ENCODE measurements around the gene ARFGAP3.

Gene ARFGAP3

DNA sequence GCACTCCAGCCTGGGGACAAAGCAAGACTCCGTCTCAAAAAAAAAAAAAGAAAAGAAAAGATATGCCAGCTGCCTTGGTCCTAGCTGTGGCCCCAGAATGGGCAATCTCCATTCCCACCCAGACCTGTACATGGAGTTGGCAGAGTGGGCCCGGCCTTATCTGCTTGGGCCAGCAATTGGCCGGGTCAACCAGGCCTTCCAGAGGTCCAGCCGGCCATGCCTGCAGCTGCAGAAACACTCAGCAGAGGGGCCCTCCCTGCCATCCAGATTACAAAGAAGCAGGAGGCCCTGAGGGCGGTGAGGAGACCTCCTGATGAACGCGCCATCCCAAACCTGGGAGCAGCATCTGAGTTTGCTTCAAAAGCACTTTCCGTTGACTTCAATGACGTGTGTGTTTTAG, 26.9 kb upstream of the ARFGAP3 start:
- DNase-seq (ENCODE audit: low read depth): no peak

DNA sequence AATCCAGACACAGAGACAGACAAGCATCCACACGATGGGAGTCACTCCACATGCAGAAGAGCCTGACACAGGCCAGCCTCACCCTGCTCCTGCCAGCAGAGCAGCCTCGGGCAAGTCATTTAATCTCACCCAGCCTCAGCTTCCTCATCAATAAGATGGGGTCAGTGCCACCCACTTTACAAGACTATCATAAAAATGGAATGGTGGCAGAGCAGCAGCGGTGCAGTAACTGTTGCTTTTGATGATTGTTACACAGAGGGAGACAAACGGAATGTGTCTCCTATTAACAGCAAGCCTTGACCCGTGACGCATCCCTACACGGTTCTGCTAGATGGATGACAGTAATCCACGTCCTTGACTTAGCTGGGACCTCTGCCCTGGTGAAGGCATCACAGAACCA, 26.0 kb upstream of the ARFGAP3 start:
- DNase-seq (ENCODE audit: low read depth): no peak

- DNase-seq (ENCODE audit: low read depth): no peak
These were observed 25.0 kb upstream of the ARFGAP3 start for GRCh38 chr22:42881982-42882656.

GRCh38 chr22:42881298-42881697, 24.2 kb upstream of the ARFGAP3 start:
- DNase-seq (ENCODE audit: low read depth): no peak

- DNase-seq (ENCODE audit: low read depth): no peak
These were observed 23.7 kb upstream of the ARFGAP3 start for GRCh38 chr22:42880815-42881214.

DNA sequence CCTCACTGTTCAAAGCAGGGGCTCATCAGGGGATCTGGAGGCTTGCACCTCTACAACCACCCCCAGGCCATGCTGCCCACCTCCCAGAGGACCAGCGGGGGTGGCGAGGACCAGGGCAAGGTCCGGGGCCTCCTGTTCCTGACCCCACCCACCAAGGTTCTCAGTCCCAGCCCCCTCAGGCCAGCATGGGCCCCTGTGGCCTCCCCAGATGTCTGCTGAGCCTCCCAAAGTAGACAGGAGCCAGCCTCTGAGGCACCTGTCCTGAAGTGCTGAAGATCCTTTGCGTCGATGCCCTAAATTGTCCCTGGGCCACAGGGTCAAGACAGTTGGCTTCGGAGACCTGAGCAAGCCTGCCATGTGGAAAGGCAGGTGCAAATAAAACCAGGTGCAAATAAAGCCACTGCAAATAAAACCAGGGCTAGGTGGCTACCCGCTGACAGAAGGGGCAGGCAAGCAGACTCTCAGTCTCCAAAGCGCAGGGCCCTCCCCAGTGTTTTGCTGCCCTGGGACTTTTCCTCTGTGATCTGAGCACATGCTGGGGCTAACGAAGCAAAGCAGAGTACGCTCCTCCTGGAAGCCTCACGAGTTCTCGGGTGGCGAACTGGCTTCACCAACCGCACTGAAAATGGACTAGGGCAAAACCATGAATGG, 22.4 kb upstream of the ARFGAP3 start:
- DNase-seq (ENCODE audit: low read depth): no peak

- DNase-seq (ENCODE audit: low read depth): no peak
These were observed 21.7 kb upstream of the ARFGAP3 start for GRCh38 chr22:42878561-42879305.

DNA sequence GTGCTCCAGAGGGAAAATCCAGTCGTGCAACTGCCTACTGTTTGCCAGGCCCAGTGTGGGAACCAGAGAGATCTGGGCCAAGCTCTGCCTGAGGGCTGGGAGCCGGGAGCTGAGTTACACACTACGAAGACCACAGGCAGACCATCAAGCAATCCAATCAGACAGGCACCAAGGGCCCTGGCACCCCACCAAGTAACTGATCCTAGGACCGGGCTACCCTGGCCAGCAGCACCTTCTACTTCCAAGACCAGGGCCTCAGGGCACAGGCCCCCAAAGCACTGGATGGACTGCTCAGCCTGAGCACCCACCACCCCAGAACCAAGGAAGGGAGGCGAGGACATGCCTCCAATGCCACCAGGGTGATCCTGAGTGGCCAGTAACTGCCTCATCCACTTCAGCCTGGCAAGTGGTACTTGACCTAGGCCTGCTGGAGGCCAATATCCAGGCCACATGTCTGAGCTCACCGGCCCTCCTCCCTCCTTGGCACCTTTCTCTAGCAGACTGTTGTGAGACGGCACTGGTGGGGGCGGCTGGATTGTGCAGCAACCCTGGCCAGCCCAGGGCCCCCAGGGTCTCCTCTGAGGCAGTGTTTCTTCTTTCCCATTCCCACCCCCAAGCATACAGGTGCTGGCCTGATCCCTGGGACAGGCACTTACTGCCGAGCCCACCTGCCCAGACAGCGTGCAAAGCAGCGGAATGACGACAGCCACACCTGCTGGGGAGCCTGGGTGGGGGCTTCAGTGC, 20.7 kb upstream of the ARFGAP3 start:
- DNase-seq (ENCODE audit: low read depth): no peak

DNA sequence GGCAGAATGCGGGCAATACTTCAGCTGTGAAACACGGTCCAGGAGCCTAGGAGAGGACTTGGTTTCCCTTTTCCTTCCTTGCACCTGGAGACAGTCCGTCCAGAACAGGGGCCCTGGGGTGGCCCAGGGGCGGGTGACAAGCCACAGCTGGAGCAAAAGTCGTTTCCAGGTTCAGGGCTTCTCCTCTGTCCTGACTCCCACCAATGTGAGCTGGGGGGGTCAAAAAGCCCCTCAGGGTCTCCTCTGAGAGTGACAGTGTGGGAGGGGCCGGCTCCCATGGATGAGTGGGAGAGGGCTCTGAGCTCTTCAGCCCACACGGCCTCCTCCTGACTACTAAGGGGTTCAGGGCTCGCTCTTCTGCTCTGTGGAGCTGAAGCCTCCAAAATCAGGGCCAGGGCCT, 20.1 kb upstream of the ARFGAP3 start:
- DNase-seq (ENCODE audit: low read depth): no peak

DNA sequence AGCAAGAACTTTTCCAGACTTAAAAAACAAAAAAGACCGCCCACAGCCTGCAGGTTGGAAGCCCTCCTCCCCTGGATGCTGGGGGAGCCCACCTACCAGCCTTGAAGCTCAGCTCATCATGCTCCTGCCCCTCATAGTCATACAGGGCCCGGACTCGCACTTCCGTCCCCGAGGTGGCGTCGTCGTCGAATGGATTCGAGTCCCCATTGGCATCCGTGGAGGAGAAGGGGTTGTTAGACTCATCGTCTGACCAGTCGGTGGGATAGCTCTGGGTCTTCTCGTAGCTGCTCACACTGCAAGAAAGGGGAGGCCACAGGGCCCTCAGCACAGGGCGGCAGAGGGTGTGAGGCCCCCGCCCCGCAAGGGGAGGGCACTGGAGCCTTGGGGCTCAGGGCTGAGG, 19.0 kb upstream of the ARFGAP3 start:
- DNase-seq (ENCODE audit: low read depth): no peak

DNA sequence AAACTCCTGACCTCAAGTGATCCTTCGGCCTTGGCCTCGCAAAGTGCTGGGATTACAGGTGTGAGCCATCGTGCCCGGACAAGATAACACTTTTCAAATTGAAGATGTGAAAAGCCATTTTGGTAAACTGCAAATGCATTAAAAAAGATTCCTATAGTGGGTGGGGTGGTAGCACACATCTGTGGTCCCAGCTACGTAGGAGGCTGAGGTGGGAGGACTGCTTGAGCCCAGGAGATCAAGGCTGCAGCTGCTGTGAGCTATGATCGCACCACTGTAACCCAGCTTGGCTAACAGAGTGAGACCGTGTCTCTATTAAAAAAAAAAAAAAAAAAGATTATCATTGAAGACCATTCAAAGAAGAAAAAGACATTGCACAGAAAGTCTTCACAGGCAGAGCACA, 16.9 kb upstream of the ARFGAP3 start:
- no peak for DNase-seq (ENCODE audit: low read depth)

DNA sequence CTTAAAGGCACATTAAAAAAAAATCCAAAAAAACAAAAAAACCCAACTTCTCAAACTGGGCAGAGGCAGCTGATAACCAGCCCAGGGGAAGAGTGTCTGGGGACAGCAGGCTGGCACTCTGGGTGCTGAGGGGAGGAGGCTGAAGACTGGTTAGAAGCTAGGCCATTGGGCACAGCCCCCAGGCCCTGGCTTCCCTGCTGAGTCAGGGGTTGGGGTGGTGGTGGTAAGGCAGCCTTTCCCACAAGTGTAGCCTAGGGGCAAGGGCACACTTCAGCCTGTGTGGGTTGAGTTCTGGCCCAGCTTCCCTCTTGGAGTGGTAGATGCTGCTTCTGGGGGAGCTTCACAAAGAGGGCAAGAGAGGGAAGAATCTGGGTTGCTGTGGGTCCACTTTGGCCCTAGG, 16.3 kb upstream of the ARFGAP3 start:
- DNase-seq (ENCODE audit: low read depth): no peak

DNA sequence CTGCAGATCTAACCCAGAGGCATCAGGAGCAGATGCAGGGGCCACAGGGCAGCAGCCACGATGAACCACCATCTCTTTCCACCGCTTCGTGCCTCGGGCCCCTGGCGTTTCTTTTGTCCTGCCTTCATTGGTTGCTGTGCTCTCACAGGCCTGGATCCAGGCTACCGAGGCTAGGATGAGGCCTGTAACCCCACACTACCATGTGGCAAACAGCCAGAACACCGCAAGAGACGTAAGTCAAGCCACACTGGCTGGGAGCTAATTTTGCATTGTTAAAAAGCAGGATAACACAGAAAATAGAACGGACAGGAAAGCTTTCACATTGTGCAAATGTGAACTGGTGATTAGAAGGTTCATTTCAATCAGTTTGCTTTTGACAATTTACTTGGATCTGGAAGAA, 15.7 kb upstream of the ARFGAP3 start:
- DNase-seq (ENCODE audit: low read depth): no peak

GRCh38 chr22:42871146-42872050, 14.3 kb upstream of the ARFGAP3 start:
- no peak for DNase-seq (ENCODE audit: low read depth)

DNA sequence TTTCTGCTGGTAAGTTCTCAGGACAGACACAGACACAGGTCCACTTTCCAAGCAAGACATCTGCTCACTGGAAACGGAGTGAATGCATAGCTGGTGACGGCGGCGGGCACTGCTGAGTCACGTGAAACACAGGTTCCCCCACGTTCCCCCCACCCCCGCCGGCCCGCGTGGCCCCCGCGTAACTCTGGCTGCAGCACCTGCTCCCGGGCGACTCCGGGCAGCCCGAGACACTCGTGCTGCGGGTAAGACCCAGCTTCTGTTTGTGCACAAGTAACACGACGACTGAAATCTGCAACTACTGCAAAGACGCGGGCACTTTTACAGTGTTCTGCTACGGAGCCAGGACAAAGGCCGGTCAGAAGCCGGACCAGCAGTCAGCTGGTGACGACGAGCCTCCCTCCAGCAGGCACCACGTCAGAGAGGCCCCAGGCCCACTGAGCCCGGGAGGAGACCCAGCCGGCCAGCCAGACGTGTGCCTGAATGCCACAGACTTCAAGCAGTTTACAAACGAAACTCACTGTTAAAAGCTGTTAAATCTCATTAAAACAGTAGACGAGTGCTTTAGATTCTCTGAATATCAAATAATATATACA, 12.9 kb upstream of the ARFGAP3 start:
- DNase-seq (ENCODE audit: low read depth): no peak

DNA sequence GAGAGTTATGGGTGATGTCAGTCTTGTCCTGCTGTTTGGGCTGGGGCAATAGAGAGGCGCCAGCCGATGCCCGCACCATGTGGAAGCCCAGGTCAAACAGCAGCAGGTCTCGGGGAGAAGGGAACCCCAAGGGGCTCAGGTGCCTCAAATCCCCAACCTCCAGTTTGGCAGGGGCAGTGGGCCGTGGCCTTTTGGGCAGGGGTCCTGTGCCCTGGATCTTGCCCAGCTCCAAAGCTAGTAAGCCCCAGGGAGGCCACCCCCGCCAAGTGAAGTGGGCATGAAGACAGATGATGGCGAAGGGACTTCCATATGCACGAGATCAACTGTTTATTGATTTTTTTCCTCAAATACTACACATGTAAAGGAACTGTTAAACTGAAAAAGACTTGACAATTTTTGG, 12.4 kb upstream of the ARFGAP3 start:
- DNase-seq (ENCODE audit: low read depth): no peak

DNA sequence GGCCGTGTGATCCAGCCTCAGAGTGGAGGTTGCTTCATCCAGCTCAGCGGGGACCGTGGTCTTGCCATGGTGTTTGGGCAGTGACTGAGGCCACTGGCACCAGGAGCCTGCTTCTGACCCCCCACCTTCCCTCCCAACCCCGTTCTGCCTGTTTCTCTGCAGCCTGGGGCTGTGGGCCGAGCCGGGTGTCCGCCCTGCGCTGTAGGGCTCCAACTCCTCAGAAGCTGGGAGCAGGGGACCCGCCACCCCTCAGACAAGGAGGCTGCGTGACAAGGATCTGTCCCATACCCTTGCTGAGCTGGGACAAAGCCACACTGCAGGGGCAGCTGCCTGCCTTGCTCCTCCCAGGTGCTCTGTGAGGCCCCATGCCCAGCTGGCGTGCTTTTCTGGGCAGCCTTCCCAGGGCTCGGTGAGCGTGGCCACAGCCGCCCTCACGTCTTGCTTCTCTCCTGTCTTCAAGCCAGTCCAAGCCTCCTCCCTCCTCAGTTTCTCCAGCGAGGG, 11.7 kb upstream of the ARFGAP3 start:
- no peak for DNase-seq (ENCODE audit: low read depth)

DNA sequence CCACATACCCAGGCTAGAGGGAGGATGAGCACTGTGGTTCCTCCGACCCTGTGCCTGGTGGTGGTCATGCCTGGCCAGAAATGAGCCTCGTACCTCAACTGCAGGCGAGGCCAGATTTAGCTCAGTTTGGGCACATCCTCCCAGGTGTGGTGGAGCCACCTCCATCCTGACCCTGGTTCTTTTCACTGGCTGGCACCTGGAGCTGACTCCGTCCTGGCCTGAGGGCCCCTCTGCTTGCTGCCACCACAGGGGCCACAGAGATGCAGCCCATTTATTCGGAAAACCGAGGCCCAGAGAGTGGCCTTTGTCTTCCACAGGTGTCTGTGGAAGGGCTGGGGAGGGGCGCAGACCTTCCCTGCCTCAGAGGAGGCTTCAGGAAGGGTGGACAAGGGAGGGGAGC, 9.0 kb upstream of the ARFGAP3 start:
- no peak for DNase-seq (ENCODE audit: low read depth)

DNA sequence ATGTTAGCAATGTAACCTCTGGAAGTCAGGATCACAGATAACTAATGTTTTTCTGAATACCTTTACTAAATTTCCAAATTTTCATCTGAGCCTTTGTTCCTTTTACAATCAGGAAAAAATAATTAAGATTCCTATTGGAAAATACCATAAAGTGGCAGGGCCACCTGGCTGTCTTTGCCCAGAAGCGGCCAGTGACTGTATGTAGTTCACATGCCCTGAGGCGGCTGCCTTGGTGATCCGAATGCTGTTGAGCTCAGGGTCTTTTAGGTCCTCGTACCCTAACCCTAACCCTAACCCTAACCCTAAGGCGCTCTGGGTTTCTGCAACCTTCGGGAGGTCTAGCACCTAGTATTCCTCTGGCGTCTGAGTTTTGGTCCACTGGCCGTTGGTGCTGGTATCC, 8.5 kb upstream of the ARFGAP3 start:
- no peak for DNase-seq (ENCODE audit: low read depth)

- no peak for DNase-seq (ENCODE audit: low read depth)
These were observed 6.4 kb upstream of the ARFGAP3 start for GRCh38 chr22:42863349-42863961.
